HG02970 (cell line): ENCODE results near the gene KLHL24.
"Not testable (repeated sequence)": the region's sequence is repeated elsewhere in the genome, so short reads cannot be mapped to it uniquely, and the experiment has no call there.

Experiments used
- ATAC-seq: cut with Tn5 transposase; IDR thresholded peaks from one replicate; pipeline ENCODE4 v1.9.1; 2021; ENCODE audit warnings: mild to moderate bottlenecking, moderate library complexity, moderate number of reproducible peaks; ENCODE audit not compliant: unreplicated experiment, low FRiP score

The KLHL24 gene

DNA sequence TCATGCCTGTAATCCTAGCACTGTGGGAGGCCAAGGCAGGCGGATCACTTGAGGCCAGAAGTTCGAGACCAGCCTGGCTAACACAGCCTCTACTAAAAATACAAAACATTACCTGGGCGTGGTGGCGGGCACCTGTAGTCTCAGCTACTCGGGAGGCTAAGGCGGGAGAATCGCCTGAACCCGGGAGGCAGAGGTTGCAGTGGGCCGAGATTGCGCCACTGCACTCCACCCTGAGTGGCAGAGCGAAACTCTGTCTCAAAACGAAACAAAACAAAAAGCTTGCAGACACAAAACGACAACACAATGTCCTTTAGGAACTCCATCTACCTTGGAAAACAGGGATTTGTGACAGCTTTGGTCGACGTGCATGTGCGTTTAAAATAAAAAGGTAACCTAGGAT, 716 bp upstream of the KLHL24 start:
- ATAC-seq: no peak

- ATAC-seq: no peak
Measured at GRCh38 chr3:183635107-183635430, 354 bp upstream of the KLHL24 start.

GRCh38 chr3:183636221-183637105, 1.0 kb downstream of the KLHL24 start:
- ATAC-seq: peak; percentile 91

DNA sequence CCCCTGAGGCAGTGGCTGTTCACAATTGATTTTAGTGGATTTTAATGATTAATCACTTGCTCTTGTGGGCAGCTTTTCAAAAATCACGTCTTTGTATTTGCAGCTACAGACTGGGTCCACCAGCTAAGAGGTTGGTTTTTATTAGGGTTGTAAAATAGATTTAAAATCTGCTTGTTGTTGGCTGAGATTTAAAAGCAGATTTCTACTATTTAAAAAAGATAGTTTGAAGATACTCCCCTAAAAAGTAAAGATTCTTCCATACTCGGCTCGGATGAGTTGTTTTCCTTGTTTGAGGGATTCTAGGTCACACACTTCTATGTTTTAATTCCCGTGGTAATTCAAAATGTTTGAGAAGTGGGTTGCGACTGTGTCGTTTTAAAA, 1.7 kb downstream of the KLHL24 start:
- ATAC-seq: no peak

DNA sequence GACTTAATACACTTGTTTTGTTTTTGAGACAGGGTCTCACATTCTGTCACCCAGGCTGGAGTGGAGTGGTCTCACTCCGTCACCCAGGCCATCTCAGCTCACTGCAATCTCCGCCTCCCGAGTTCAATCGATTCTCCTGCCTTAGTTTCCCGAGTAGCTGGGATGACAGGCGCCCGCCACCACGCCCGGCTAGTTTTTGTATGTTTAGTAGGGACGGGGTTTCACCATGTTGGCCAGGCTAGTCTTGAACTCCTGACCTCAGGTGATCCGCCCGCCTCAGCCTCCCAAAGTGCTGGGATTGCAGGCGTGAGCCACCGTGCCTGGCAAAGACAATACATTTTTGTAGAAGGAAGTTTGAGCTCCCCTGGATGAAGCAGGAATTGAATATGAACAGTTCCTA, 2.2 kb downstream of the KLHL24 start:
- ATAC-seq: not testable (repeated sequence)

DNA sequence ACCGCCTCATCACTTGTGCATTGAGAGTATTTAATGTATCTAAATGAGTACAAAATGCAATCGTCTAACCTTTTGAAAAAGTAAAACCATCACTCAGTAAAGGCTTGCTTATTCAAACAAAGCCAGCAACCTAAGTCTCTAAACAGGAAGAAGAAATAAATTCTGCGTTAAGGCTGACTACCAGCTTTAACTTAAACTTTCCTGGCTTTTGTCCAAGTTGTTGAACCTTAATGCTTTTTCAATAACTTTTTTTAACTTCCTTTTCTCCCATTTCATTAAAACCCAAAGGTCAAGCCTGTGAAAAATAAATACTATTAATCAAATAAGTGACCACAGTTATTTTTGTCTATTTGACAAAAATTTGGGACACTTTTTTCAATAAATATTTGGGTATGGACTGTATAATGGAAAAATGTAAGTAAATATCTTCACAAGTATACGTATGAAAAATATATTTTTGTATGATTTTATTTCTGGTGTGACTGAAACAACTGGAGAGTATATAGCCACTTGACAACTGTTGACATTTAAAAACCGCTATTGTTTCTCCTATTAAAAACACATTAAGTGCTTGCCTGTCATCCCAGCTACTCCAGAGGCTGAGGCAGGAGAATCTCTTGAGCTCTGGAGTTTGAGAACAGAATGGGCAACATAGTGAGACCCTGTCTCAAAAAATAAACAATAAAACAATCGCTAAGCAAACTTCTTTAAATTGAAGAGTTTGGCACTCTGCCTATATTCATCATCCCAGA, 2.9 kb downstream of the KLHL24 start:
- no peak for ATAC-seq

GRCh38 chr3:183640635-183641034, 5.2 kb downstream of the KLHL24 start:
- not testable (repeated sequence) for ATAC-seq

DNA sequence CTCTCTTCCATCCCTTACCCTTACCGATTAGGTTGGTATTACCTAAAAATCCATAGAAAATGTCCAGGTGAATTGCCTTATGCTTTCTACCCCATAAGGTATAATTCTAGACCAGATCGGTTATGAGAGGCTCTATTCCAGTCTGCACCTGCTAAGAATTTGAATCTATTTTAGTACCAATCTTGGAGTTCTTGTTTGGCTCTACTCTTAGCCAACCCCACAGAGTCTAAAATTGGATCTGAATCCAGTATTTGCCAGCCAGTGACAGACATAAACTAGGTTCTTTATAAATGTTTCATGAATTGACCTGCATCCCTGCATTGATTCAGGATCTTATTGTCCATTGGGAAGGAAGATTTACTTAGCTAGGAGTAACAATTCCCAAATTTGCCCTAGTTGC, 6.5 kb downstream of the KLHL24 start:
- ATAC-seq: no peak

GRCh38 chr3:183644244-183644643, 8.8 kb downstream of the KLHL24 start:
- ATAC-seq: no peak

DNA sequence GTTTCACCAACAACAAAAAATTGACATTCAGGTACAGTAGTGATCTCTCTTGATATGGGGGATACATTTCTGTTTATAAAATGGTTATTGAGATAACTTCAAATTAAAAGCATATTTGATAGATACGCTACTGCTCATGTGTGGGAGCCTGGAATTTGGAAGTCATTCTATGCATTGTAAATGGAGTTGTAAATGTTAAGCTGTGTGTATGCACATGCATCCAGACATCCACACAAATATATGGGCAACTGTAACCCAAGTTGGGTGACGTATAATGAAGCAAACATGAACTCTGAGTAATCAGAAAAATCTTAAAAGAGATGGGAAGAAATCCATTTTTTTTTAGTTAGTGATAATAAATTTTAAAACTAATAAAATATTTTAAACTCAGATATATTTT, 9.8 kb downstream of the KLHL24 start:
- no peak for ATAC-seq

GRCh38 chr3:183650554-183650953, 15.1 kb downstream of the KLHL24 start:
- ATAC-seq: no peak

GRCh38 chr3:183653209-183654064, 18.0 kb downstream of the KLHL24 start:
- no peak for ATAC-seq

DNA sequence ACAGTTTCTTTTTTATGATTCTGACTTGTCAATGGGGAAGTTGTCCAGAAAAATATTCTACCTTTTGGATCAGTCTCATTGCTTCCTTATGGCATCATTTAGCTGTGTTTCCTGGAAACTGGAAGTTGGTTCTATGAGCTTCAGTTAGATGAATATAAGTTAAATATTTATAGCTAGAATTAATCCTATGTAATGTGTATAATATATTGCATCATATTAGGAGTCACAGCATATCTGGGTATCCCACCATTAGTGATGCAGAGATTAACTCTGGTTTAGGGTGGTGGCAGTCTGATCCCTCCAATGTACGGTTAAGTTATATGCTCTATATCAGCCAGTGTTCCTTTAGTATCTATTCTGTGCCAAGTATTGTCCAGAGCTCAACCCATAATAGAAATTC, 19.3 kb downstream of the KLHL24 start:
- no peak for ATAC-seq

GRCh38 chr3:183662099-183662498, 26.7 kb downstream of the KLHL24 start:
- ATAC-seq: no peak

DNA sequence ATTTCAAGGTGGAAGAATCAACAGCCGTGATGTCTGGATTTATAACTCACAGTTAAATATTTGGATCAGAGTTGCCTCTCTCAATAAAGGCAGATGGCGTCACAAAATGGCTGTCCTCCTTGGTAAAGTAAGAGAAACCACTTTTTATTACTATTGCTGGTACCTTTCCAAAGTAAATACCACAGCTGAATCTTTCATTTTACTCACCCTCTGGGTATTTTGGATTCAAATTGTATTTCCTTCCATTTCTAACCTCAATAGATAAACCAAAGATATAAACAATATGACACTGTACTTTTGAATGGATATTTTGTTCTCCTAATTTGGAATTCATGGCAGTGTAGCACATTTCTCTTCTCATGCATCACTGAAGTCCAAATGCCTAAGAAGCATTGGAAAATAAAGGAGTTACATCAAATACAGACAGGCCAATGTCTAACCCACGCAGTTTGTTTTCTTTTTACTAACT, 29.5 kb downstream of the KLHL24 start:
- ATAC-seq: no peak

DNA sequence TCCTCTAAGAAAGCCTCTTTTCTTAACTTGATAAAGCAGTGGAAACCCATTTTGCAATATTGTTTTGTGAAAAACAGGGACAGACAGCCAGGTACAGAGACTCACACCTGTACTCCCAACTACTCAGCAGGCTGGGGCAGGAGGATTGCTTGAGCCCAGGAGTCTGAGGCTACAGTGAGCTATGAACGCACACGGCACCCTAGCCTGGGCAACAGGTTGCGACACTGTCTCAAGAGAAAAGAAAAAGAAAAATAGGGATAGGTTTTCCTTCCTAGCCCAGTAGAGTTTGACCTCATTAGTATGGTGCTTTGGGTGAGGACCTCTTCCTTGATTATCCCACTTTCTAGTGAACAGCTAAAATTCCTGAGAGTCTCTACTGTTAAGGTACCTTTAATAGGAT, 44.6 kb downstream of the KLHL24 start:
- no peak for ATAC-seq

DNA sequence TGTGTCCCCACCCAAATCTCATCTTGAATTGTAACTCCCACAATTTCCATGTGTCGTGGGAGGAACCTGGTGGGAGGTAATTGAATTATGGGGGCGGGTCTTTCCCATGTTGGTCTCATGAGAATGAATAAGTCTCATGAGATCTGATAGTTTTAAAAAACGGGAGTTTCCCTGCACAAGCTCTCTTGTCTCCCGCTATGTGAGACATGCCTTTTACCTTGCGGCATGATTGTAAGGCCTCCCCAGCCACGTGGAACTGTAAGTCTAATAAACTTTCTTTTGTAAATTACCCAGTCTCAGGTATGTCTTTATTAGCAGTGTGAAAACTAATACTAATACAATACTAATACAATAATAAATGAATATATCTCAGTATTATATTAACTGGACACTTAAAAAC, 52.3 kb downstream of the KLHL24 start:
- no peak for ATAC-seq

DNA sequence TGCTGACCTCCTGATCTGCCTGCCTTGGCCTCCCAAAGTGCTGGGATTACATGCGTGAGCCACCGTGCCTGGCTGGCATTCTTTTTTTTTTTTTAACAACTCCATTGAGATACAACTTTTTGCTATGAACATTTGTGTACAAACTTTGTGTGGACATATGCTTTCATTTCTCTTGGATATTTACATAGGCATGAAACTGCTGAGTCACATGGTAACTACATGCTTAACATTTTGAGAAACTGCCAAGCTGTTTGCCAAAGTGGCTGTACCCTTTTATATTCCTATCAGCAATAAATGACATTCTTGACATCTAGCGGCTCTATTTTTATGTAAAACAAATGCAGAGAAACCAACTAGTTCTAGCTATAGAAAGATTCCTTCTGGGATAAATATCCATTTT, 53.5 kb downstream of the KLHL24 start:
- ATAC-seq: no peak

DNA sequence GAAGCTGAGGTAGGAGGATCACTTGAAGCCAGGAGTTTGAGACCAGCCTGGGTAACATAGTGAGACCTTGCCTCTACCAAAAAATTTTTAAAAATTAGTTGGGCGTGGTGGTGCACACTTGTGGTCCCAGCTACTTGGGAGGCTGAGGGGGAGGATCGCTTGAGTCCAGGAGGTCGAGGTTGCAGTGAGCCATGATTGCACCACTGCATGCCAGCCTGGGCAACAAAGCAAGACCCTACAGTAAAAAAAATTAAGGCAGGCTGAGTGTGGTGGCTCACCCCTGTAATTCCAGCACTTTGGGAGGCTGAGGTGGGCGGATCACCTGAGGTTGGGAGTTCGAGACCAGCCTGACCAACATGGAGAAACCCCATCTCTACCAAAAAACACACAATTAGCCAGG, 54.2 kb downstream of the KLHL24 start:
- ATAC-seq: not testable (repeated sequence)

DNA sequence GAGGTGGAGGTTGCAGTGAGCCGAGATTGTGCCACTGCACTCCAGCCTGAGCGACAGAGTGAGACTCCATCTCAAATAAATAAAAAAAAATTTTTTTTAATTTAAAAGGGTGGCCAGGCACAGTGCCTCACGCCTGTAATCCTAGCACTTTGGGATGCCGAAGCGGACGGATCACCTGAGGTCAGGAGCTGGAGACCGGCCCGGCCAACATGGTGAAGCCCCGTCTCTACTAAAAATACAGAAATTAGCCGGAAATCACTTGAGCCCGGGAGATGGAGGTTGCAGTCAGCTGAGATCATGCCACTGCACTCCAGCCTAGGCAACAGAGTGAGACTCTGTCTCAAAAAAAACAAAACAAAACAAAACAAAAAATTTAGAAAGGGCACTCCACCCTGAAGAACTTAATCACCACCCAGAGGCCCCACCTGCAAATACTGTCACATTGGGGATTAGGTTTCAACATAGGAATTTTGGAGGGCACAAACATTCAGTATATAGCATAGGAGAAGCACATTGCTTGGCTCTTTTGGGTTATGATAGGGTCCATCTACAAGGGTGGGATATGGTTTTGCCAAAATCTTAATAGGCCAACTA, 55.1 kb downstream of the KLHL24 start:
- no peak for ATAC-seq

DNA sequence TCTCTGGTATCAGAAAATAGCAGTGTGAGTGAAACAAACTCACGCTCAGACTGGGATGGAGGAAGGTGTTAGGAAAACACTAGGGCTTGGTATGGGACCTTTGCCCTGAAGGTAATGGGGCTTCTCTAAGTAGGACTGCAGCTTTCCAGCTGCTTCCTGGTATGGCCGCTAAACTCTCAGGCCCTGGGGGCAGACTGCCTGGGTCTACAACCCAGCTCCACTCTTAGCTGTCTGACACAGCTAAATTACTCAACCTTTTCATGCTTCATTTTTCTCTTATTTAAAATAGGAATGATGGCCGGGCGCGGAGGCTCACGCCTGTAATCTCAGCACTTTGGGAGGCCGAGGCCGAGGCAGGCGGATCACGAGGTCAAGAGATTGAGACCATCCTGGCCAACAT, 57.0 kb downstream of the KLHL24 start:
- no peak for ATAC-seq
